Measurements from ENCODE around the gene DRD2.

DNA sequence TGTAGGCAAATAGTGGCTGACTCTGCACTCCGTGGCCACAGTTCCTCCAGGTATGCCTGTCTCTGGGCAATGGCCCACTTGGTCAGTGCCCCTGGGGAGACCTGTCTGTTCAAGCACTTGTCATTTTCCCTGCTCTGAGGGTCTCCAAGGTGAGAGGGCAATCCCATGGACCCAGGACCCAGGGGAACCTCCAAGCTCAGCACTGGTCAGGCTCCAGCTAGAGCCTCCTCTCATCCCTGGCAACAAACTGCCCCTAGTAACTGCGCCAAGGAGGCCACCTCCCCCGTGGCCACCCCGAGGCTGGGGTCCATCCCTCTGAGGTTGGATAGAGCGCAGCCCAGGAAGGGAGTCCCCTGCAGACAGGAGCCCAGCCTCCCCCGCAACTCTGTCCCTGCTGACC lies 88.3 kb downstream of the DRD2 start:
- TF ChIP-seq EP300 (IDR thresholded peaks at IDR 0.05) = no peak
- TF ChIP-seq POLR2A (IDR thresholded peaks at IDR 0.05) = no peak
- TF ChIP-seq, protein P1, sequence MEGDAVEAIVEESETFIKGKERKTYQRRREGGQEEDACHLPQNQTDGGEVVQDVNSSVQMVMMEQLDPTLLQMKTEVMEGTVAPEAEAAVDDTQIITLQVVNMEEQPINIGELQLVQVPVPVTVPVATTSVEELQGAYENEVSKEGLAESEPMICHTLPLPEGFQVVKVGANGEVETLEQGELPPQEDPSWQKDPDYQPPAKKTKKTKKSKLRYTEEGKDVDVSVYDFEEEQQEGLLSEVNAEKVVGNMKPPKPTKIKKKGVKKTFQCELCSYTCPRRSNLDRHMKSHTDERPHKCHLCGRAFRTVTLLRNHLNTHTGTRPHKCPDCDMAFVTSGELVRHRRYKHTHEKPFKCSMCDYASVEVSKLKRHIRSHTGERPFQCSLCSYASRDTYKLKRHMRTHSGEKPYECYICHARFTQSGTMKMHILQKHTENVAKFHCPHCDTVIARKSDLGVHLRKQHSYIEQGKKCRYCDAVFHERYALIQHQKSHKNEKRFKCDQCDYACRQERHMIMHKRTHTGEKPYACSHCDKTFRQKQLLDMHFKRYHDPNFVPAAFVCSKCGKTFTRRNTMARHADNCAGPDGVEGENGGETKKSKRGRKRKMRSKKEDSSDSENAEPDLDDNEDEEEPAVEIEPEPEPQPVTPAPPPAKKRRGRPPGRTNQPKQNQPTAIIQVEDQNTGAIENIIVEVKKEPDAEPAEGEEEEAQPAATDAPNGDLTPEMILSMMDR (IDR thresholded peaks at IDR 0.05) = no peak

Measured in upper lobe of left lung (tissue), 4 donors.